Neural cell (in vitro differentiated cells): ENCODE results near the gene NFIA.

Experiments
- POLR2AphosphoS5 ChIP-seq: IDR thresholded peaks from 2 replicates; pipeline ENCODE4 v1.6.1; 2012
- RAD21 ChIP-seq: fragments of 450-650 bp; conservative IDR thresholded peaks from 2 replicates; pipeline ENCODE4 v1.6.1; 2014; ENCODE audit warnings: antibody characterized with exemption, mild to moderate bottlenecking, moderate library complexity
- TF ChIP-seq, protein P1 (sequence below): fragments of 450-650 bp; IDR thresholded peaks from 2 replicates; pipeline ENCODE4 v1.5.1; 2014; ENCODE audit warnings: antibody characterized with exemption, mild to moderate bottlenecking, moderate library complexity; ENCODE audit not compliant: poor library complexity, severe bottlenecking

DNA sequence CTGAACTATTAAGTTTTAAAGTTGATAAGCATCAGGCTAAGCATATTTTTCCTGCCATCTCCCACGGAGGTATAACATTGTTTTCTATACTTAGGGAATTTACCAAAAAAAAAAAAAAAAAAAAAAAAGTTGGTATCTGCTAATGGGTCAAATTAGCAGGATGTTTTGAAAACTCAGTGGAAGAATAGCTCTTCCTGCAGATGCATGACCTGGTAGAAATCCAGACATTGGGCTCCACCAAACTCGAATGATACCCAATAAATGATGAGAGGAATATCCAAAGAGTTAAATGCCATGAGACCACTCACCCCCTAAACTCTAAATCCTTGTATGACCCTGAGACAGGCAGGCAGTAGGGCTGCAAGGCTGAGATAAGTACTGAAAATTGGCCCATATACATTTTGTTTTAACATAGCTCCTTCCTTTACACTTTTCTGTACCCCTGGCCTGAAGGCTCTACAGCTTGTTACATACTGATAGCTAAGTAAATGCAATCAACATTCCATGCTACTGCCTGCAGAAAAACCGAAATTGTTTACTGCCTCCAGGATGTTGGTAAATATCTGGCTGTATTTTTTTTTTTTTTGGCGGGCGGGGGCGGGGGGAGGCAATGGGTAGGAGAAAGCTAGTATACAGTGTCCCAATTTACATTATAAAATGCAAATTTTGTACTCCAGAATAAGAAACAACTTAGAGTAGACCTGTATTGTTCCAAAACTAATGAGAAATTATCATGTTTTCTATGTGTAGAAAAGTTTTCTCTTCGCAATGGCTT is 57.6 kb downstream of the NFIA start:
- TF ChIP-seq RAD21 (no peak), POLR2AphosphoS5 (no peak)
- TF ChIP-seq, protein P1, sequence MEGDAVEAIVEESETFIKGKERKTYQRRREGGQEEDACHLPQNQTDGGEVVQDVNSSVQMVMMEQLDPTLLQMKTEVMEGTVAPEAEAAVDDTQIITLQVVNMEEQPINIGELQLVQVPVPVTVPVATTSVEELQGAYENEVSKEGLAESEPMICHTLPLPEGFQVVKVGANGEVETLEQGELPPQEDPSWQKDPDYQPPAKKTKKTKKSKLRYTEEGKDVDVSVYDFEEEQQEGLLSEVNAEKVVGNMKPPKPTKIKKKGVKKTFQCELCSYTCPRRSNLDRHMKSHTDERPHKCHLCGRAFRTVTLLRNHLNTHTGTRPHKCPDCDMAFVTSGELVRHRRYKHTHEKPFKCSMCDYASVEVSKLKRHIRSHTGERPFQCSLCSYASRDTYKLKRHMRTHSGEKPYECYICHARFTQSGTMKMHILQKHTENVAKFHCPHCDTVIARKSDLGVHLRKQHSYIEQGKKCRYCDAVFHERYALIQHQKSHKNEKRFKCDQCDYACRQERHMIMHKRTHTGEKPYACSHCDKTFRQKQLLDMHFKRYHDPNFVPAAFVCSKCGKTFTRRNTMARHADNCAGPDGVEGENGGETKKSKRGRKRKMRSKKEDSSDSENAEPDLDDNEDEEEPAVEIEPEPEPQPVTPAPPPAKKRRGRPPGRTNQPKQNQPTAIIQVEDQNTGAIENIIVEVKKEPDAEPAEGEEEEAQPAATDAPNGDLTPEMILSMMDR = no peak
